ENCODE data around the gene TCN1.
"Not testable (repeated sequence)": the region's sequence is repeated elsewhere in the genome, so short reads cannot be mapped to it uniquely, and the experiment has no call there.

TCN1 gene

GRCh38 chr11:59877325-59877724 is 11.0 kb upstream of the TCN1 start:
- DNase-seq = no peak
- Mint-ChIP-seq H3K4me3 (no peak overlapping the region), H3K27ac (no peak overlapping the region), H3K27me3 (peaks cover 36 to 52% of the 10 kb centered on the region in 2 donors), H3K4me1 (ENCODE audit: low read depth in 2 of 2) (no peaks in the 10 kb centered on the region), H3K36me3 (ENCODE audit: insufficient read depth) (no peaks in the 10 kb centered on the region), H3K9me3 (no peaks in the 10 kb centered on the region)
- no peak for ATAC-seq (replicated peaks)

- H3K27me3 Mint-ChIP-seq = peaks cover 36 to 51% of the 10 kb centered on the region in 2 donors
- H3K4me3 Mint-ChIP-seq = no peak overlapping the region
- no peaks in the 10 kb centered on the region for H3K9me3 Mint-ChIP-seq
- H3K4me1 Mint-ChIP-seq (ENCODE audit: low read depth in 2 of 2) = no peaks in the 10 kb centered on the region
- no peaks in the 10 kb centered on the region for H3K36me3 Mint-ChIP-seq (ENCODE audit: insufficient read depth)
- ATAC-seq (replicated peaks) (no peak), DNase-seq (no peak)
- H3K27ac Mint-ChIP-seq = no peak overlapping the region
Observed at GRCh38 chr11:59875856-59876519, 9.7 kb upstream of the TCN1 start.

GRCh38 chr11:59872076-59872475 is 5.8 kb upstream of the TCN1 start:
- ATAC-seq (replicated peaks) = no peak
- no peaks in the 10 kb centered on the region for H3K4me1 Mint-ChIP-seq (ENCODE audit: low read depth in 2 of 2)
- no peak overlapping the region for H3K4me3 Mint-ChIP-seq
- H3K36me3 Mint-ChIP-seq (ENCODE audit: insufficient read depth) = no peaks in the 10 kb centered on the region
- no peaks in the 10 kb centered on the region for H3K9me3 Mint-ChIP-seq
- H3K27ac Mint-ChIP-seq = no peak overlapping the region
- no peak for DNase-seq
- peaks cover 37 to 40% of the 10 kb centered on the region in 2 donors for H3K27me3 Mint-ChIP-seq

- no peaks in the 10 kb centered on the region for H3K4me1 Mint-ChIP-seq (ENCODE audit: low read depth in 2 of 2)
- no peaks in the 10 kb centered on the region for H3K9me3 Mint-ChIP-seq
- H3K27ac Mint-ChIP-seq = no peak overlapping the region
Observed at GRCh38 chr11:59867946-59868345, 1.7 kb upstream of the TCN1 start.

GRCh38 chr11:59866836-59867235 is 549 bp upstream of the TCN1 start:
- DNase-seq (no peak), ATAC-seq (replicated peaks) (no peak)
- Mint-ChIP-seq H3K27me3 (peaks cover 25 to 27% of the 10 kb centered on the region in 2 donors), H3K36me3 (ENCODE audit: insufficient read depth) (no peaks in the 10 kb centered on the region), H3K4me3 (no peak overlapping the region), H3K4me1 (ENCODE audit: low read depth in 2 of 2) (no peaks in the 10 kb centered on the region), H3K9me3 (no peaks in the 10 kb centered on the region), H3K27ac (no peak overlapping the region)

More at GRCh38 chr11:59867946-59868345, 1.7 kb upstream of the TCN1 start:
- ATAC-seq (replicated peaks) (no peak), DNase-seq (no peak)
- H3K4me3 Mint-ChIP-seq = no peak overlapping the region
- peaks cover 18 to 25% of the 10 kb centered on the region in 2 donors for H3K27me3 Mint-ChIP-seq
- no peaks in the 10 kb centered on the region for H3K36me3 Mint-ChIP-seq (ENCODE audit: insufficient read depth)

GRCh38 chr11:59865031-59865430 is 1.3 kb downstream of the TCN1 start:
- Mint-ChIP-seq H3K4me1 (ENCODE audit: low read depth in 2 of 2) (no peaks in the 10 kb centered on the region), H3K27me3 (peaks cover 27 to 33% of the 10 kb centered on the region in 2 donors), H3K36me3 (ENCODE audit: insufficient read depth) (no peaks in the 10 kb centered on the region), H3K27ac (no peak overlapping the region), H3K9me3 (no peaks in the 10 kb centered on the region), H3K4me3 (no peak overlapping the region)
- ATAC-seq (replicated peaks) = no peak
- DNase-seq = no peak

- DNase-seq (no peak), ATAC-seq (replicated peaks) (no peak)
- H3K27me3 Mint-ChIP-seq = peaks cover 22 to 29% of the 10 kb centered on the region in 2 donors
- H3K36me3 Mint-ChIP-seq (ENCODE audit: insufficient read depth) = no peaks in the 10 kb centered on the region
- no peak overlapping the region for H3K4me3 Mint-ChIP-seq
- peaks cover 11 to 15% of the 10 kb centered on the region in 2 donors for H3K4me1 Mint-ChIP-seq (ENCODE audit: low read depth in 2 of 2)
- no peak overlapping the region for H3K27ac Mint-ChIP-seq
- H3K9me3 Mint-ChIP-seq = no peaks in the 10 kb centered on the region
Observed at GRCh38 chr11:59862252-59862651, 4.0 kb downstream of the TCN1 start.

GRCh38 chr11:59859673-59860072 is 6.6 kb downstream of the TCN1 start:
- Mint-ChIP-seq H3K27ac (no peak overlapping the region), H3K27me3 (peaks cover 16 to 17% of the 10 kb centered on the region in 2 donors), H3K9me3 (no peaks in the 10 kb centered on the region), H3K36me3 (ENCODE audit: insufficient read depth) (no peaks in the 10 kb centered on the region), H3K4me1 (ENCODE audit: low read depth in 2 of 2) (peaks cover 11 to 15% of the 10 kb centered on the region in 2 donors), H3K4me3 (no peak overlapping the region)
- no peak for ATAC-seq (replicated peaks)
- DNase-seq = no peak

GRCh38 chr11:59857439-59858434 is 8.6 kb downstream of the TCN1 start:
- Mint-ChIP-seq H3K27ac (peak overlapping the region in 1 of 2 donors; percentile 26), H3K9me3 (no peaks in the 10 kb centered on the region), H3K36me3 (ENCODE audit: insufficient read depth) (no peaks in the 10 kb centered on the region), H3K4me3 (peak overlapping the region in 1 of 2 donors; percentile 23), H3K27me3 (peaks cover 9 to 20% of the 10 kb centered on the region in 2 donors), H3K4me1 (ENCODE audit: low read depth in 2 of 2) (peaks cover 11 to 15% of the 10 kb centered on the region in 2 donors)
- no peak for DNase-seq
- peak; percentile 45 for ATAC-seq (replicated peaks)

GRCh38 chr11:59854871-59855270 is 11.4 kb downstream of the TCN1 start:
- no peak overlapping the region for H3K4me3 Mint-ChIP-seq
- H3K4me1 Mint-ChIP-seq (ENCODE audit: low read depth in 2 of 2) = peaks cover 11 to 15% of the 10 kb centered on the region in 2 donors
- no peak overlapping the region for H3K27ac Mint-ChIP-seq
- DNase-seq (no peak), ATAC-seq (replicated peaks) (no peak)
- H3K9me3 Mint-ChIP-seq = no peaks in the 10 kb centered on the region
- H3K27me3 Mint-ChIP-seq = peaks cover 0 to 10% of the 10 kb centered on the region in 2 donors
- no peaks in the 10 kb centered on the region for H3K36me3 Mint-ChIP-seq (ENCODE audit: insufficient read depth)

- ATAC-seq (replicated peaks); H3K4me1 Mint-ChIP-seq (ENCODE audit: low read depth in 2 of 2); H3K27ac Mint-ChIP-seq; H3K4me3 Mint-ChIP-seq; DNase-seq; H3K9me3 Mint-ChIP-seq; H3K36me3 Mint-ChIP-seq (ENCODE audit: insufficient read depth): not testable (repeated sequence)
- H3K27me3 Mint-ChIP-seq = peaks cover 10% of the 10 kb centered on the region in 2 donors
Observed at GRCh38 chr11:59851416-59851815, 14.9 kb downstream of the TCN1 start.

GRCh38 chr11:59849551-59849950 is 16.7 kb downstream of the TCN1 start:
- not testable (repeated sequence) for ATAC-seq (replicated peaks); H3K9me3 Mint-ChIP-seq; H3K36me3 Mint-ChIP-seq (ENCODE audit: insufficient read depth); DNase-seq; H3K4me1 Mint-ChIP-seq (ENCODE audit: low read depth in 2 of 2); H3K4me3 Mint-ChIP-seq; H3K27ac Mint-ChIP-seq
- H3K27me3 Mint-ChIP-seq = peaks cover 10 to 17% of the 10 kb centered on the region in 2 donors

- no peak for ATAC-seq (replicated peaks)
- H3K4me3 Mint-ChIP-seq = no peak overlapping the region
- H3K9me3 Mint-ChIP-seq = no peaks in the 10 kb centered on the region
- no peaks in the 10 kb centered on the region for H3K36me3 Mint-ChIP-seq (ENCODE audit: insufficient read depth)
- DNase-seq = no peak
- peaks cover 10 to 19% of the 10 kb centered on the region in 2 donors for H3K27me3 Mint-ChIP-seq
- no peaks in the 10 kb centered on the region for H3K4me1 Mint-ChIP-seq (ENCODE audit: low read depth in 2 of 2)
- H3K27ac Mint-ChIP-seq = no peak overlapping the region
Observed at GRCh38 chr11:59849129-59849528, 17.2 kb downstream of the TCN1 start.
